Activated CD4-positive, CD25-positive, alpha-beta regulatory T cell treated with anti-CD3 and anti-CD28 coated beads, Interleukin-2, amount 50 U/mL, for 24 hours (primary cell): ENCODE data around the gene GRN.

Experiments used
- ATAC-seq, 2 donors: fragments of 150-1000 bp; cut with Tn5 transposase; one replicate each; pipeline ENCODE4 v1.10.0; 2021; ENCODE audit warnings: mild to moderate bottlenecking in 1 of 2, moderate library complexity in 1 of 2

The GRN gene

GRCh38 chr17:44344939-44345453 lies at the start of gene GRN:
TSS of gene GRN (plus strand) at chr17:44345302. CDS start at chr17:44349165, 3,863 bp downstream.
- ATAC-seq, result peak; percentile 97 to 98

GRCh38 chr17:44297975-44298374 lies 47.1 kb upstream of the GRN start:
- no peak for ATAC-seq

DNA sequence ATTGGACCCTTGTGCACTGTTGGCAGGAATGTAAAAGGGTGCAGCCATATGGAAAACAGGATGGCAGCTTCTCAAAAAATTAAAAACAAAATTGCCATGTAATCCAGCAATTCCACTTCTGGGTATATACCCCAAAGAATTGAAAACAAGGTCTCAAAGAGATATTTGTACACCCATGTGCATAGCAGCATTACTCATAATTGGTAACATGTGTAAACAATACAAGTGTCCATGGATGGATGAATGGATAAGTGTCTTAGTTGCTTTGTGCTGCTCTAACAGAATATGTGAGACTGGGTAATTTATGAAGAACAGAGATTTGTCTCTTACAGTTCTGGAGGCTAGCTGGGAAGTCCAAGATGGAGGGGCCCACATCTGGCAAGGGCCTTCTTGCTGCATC lies 40.5 kb upstream of the GRN start:
- ATAC-seq, result no peak

- ATAC-seq, result peak in 1 of 2 donors; percentile 25
These were observed 37.5 kb upstream of the GRN start for GRCh38 chr17:44307387-44308186.

GRCh38 chr17:44308320-44308818 lies 36.7 kb upstream of the GRN start, which contains the start of gene RUNDC3A:
TSS of gene RUNDC3A (plus strand) at chr17:44308601. CDS start at chr17:44308833, 232 bp downstream.
- ATAC-seq, result peak; percentile 84 to 85

DNA sequence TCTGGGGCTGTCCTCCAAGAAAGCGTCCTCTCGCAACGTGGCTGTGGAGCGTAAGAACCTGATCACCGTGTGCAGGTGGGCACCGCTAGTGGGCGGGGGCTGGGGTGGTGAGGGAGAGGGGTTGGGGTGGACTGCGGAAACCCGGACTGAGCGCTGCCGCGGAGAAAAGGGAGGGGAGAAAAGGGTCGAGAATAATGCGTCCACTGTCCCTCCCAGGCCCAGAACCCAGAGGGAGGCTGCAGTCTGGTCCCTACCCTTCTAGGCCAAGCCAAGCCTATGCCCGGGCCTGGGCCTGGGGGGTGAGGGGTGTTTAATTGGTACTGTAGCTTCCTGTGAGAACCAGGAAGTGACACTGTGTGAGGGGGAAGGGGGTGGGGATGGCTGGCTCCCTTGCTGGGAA lies 36.2 kb upstream of the GRN start:
- ATAC-seq, result no peak

GRCh38 chr17:44309472-44309871 lies 35.6 kb upstream of the GRN start:
- ATAC-seq, result no peak

DNA sequence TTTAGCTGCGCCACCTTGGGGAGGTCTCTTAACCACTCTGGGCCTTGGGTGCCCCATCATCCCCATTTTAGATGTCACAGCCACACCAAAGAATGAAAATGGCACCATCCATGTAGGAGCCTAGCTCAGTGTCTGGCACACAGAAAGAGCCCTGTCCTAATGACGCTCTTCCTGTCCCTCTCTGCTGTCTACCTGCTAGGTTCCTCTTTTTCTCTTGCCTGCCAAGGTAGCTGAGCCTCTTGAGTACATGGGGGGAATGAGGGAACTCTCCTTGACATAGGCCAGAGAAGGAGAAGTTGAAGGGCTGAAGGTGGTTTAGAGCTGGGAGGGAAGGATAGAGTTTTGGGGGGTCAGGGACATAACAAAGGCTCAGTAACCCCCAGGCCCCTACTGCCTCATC lies 34.9 kb upstream of the GRN start:
- ATAC-seq, result no peak

DNA sequence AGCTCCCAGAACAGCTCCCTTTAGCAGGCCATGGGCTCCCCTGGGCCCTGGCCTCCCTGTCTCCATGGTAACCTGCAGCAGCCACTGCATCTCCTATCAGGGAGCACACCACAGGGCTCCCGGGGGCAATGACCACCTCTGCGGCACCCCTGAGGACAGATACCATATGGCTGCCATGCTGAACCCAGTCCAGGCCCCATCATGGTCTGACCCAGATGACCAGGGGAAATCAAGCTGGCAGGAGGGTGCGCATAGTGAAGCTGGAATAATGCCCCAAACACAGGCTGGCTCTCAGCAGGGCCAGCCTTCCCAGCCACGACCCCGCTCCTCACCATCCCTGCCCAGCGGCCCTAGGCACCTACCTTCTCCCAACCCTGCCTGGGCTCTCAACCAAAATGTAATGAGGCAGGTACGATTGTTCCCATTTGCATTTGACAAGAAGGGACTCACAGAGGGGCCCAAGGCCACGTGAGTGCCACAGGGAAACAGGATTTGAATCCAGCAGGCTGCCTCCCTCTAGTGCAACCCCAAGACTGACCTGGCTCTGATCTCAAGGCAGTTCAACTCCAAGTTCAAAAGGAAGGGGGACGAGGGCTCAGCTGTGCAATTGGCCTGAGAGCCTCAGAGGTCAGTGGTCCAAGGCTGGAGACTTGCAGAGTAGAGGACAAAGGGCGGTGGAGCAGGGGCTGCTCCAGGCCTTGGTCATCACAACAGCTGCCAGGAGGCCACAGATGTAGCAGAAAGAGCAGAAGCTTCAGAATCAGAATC lies 34.3 kb upstream of the GRN start:
- ATAC-seq, result no peak

DNA sequence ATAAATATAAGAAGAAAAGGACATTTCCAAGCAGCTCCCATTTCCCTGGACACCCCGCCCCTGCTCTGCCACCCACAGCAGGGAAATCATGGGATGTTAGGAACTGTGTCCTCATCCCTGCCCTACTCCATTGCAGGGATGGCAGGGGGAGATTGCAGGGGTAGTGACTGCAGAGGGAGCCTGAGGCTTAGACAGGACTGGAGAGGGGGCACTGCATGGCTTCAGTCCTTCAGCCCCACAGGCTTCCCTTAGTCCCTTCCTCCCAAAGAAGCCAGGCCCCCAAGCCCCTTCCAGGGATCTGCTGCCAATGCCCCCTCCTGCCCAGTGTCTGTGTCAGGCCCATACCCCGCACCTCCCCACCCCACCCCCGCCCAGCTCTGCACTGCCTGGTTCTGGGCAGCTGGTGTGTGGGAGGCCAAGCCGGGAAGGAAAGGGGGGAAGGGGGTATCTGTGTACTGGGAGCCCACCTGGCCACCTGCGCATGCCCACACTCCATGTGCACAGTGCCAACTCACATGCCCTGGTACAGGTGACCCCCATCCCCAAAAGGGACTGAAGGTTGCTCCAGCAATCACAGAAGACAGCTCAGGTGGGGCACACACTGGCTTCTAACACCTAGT lies 33.4 kb upstream of the GRN start:
- ATAC-seq, result no peak

GRCh38 chr17:44312396-44313104 lies 32.6 kb upstream of the GRN start:
- ATAC-seq, result no peak

DNA sequence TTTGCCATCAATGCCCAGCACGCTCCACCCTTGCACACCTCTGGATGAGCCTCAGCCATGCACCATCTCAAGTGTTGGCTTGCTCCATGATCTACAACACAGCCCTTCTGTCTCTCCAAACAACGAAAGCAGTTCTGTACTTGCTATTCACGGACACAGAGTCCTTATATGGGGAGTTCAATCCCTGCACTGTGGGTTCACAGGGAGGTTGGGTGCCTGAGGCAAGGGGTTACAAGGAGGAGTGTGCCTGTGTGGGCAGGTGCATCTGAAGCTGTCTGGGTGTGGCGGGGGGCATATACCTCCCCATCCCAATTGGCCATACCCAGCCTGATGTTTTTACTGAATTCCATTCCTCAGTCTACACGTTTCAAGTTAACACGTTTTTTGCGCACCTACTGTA lies 31.1 kb upstream of the GRN start:
- no peak for ATAC-seq

- no peak for ATAC-seq
These were observed 30.6 kb upstream of the GRN start for GRCh38 chr17:44314524-44314868.

DNA sequence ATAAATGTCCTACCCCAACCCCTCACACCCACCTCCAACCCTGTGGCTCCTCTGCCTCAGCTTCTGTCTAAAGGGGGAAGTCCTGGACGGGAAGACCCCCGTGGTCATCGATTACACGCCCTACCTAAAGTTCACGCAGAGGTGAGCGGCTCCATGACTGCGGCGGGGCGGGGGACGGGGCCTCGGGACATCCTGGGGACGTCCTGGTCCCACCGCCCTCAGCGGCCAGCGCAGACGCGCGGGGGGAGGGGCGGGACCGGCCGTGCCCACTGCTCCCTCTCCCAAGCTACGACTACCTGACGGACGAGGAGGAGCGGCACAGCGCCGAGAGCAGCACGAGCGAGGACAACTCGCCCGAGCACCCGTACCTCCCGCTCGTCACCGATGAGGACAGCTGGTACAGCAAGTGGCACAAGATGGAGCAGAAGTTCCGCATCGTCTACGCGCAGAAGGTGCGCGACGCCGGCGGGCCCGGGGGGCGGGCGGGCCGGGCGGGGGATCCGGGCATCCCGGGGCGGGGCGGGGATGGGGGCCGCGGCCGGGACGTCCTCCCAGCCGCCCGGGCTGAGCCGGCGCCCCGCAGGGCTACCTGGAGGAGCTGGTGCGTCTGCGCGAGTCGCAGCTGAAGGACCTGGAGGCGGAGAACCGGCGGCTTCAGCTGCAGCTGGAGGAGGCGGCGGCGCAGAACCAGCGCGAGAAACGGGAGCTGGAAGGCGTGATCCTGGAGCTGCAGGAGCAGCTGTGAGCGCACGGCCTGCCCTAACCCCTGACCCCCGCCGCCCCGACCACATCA lies 30.0 kb upstream of the GRN start:
- ATAC-seq, result peak; percentile 57 to 58

DNA sequence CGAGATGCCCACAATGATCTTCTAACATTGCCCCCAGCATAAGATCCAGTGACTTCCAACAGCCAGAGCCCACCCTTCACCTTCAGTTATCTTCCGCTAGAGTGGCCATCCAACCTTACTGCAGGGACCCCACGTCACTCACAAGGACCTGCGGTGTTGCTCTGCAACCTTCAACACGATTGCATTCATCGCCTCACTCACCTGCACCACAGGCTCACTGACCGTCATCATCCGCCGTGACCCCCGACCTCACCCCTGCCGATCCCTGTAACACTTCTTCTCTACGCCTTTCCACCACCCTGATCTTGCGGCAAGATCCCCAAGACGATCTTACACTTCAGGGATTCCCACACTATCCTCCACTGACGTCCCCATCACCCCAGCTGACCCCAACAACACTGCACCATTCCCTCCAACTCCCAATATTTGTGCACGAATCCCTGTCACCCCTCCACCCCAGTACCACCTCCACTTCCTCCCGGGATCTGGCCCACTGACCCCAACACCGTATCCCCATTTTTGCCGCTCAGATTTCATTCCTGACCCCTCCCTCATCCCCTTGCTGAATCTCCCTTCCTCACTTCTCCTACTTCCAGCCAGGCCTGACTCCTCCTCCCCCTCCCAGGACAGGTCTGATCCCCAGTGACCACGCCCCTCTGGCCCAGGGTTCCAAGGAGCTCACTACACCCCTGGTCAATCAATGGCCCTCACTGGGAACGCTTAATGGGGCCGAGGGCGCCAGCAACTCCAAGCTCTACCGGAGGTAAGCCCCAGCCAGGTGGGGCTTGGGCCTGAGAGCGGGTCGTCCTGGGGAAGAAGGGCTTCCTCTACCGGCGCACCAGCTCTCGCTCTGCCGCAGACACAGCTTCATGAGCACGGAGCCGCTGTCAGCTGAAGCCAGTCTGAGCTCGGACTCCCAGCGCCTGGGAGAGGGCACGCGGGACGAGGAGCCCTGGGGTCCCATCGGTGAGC lies 29.1 kb upstream of the GRN start:
- ATAC-seq, result no peak

GRCh38 chr17:44317545-44317944 lies 27.6 kb upstream of the GRN start:
- no peak for ATAC-seq

- no peak for ATAC-seq
These were observed 26.8 kb upstream of the GRN start for GRCh38 chr17:44318077-44318892.

DNA sequence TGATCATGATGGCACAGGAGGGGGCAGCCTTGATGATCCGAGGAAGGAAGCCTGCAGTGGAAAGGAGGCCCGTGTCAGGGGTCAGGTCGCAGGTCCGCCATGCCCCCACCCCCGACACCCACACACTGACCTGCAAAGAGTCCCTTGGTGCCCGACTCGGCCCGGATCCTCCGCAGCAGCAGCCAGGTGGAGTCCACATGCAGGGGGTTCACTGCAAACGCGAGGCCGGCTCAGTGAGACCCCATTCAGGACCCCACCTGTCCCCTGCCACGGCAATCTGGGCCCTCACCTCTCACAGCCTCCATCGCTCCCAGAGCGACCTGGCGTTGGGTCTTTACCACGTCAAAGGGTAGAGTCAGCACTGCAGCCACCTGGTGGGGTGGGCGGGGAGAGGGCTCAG lies 25.0 kb upstream of the GRN start:
- no peak for ATAC-seq
